H9 (cell line): ENCODE results near the gene PRTFDC1. TPM values are rescaled to one million over a fixed set of nuclear protein-coding genes. Genes with fewer than 3 reads are reported as not detected.

Experiments
- DNase-seq: peaks from one replicate; pipeline ENCODE4 v3.0.0-alpha.2; 2017
- H2AFZ ChIP-seq: one replicate; pipeline ENCODE4 v1.6.1; 2013; ENCODE audit warnings: mild to moderate bottlenecking, low read length, control low read depth, moderate library complexity
- H2AK5ac ChIP-seq: 2 replicates; pipeline ENCODE4 v1.6.1; 2013; ENCODE audit warnings: low read length, control low read depth, mixed read lengths; ENCODE audit not compliant: insufficient read length
- H2BK120ac ChIP-seq: one replicate; pipeline ENCODE4 v1.6.1; 2013; ENCODE audit warnings: low read depth, mild to moderate bottlenecking, low read length, control low read depth, inconsistent platforms; ENCODE audit not compliant: poor library complexity, severe bottlenecking
- H2BK12ac ChIP-seq: 2 replicates; pipeline ENCODE4 v1.6.1; 2013; ENCODE audit warnings: low read length, control low read depth, mixed read lengths, low read depth; ENCODE audit not compliant: insufficient read length
- H2BK15ac ChIP-seq: 2 replicates; pipeline ENCODE4 v1.6.1; 2013; ENCODE audit warnings: low read depth, low read length, control low read depth
- H2BK20ac ChIP-seq: one replicate; pipeline ENCODE4 v1.6.1; 2013; ENCODE audit warnings: low read depth, mild to moderate bottlenecking, low read length, control low read depth, inconsistent platforms; ENCODE audit not compliant: poor library complexity, severe bottlenecking
- H2BK5ac ChIP-seq: 2 replicates; pipeline ENCODE4 v1.6.1; 2013; ENCODE audit warnings: low read length, control low read depth, mixed read lengths; ENCODE audit not compliant: insufficient read length
- H3K14ac ChIP-seq: 2 replicates; pipeline ENCODE4 v1.6.1; 2013; ENCODE audit warnings: low read length, control low read depth; ENCODE audit not compliant: insufficient read depth
- H3K18ac ChIP-seq: 2 replicates; pipeline ENCODE4 v1.6.1; 2013; ENCODE audit warnings: low read depth, mild to moderate bottlenecking, mixed read lengths, low read length, control low read depth; ENCODE audit not compliant: insufficient read length
- H3K23ac ChIP-seq: 2 replicates; pipeline ENCODE4 v1.6.1; 2013; ENCODE audit warnings: low read length, control low read depth, mixed read lengths, low read depth; ENCODE audit not compliant: insufficient read length
- H3K23me2 ChIP-seq: 2 replicates; pipeline ENCODE4 v1.6.1; 2013; ENCODE audit warnings: low read depth, mild to moderate bottlenecking, mixed read lengths, low read length, control low read depth; ENCODE audit not compliant: insufficient read length, poor library complexity, severe bottlenecking
- H3K27ac ChIP-seq: 2 replicates; pipeline ENCODE4 v1.5.1; 2013; ENCODE audit warnings: low read length, control low read depth, mixed read lengths, low read depth; ENCODE audit not compliant: insufficient read length
- H3K27me3 ChIP-seq: 2 replicates; pipeline ENCODE4 v1.6.1; 2013; ENCODE audit warnings: low read length, control low read depth, inconsistent platforms; ENCODE audit not compliant: insufficient read depth
- H3K4ac ChIP-seq: 2 replicates; pipeline ENCODE4 v1.6.1; 2013; ENCODE audit warnings: low read depth, mild to moderate bottlenecking, control low read depth, inconsistent platforms, low read length, moderate library complexity
- H3K4me1 ChIP-seq: 2 replicates; pipeline ENCODE4 v1.6.1; 2013; ENCODE audit warnings: low read length, control low read depth, inconsistent platforms; ENCODE audit not compliant: insufficient read depth
- H3K4me2 ChIP-seq: 2 replicates; pipeline ENCODE4 v1.6.1; 2013; ENCODE audit warnings: low read length, control low read depth, mixed read lengths; ENCODE audit not compliant: insufficient read length, insufficient read depth
- H3K56ac ChIP-seq: 2 replicates; pipeline ENCODE4 v1.6.1; 2013; ENCODE audit warnings: low read depth, mild to moderate bottlenecking, mixed read lengths, low read length, control low read depth; ENCODE audit not compliant: insufficient read length
- H3K79me1 ChIP-seq: 2 replicates; pipeline ENCODE4 v1.6.1; 2013; ENCODE audit warnings: low read depth, mild to moderate bottlenecking, moderate library complexity, low read length, control low read depth, inconsistent platforms; ENCODE audit not compliant: insufficient read depth, poor library complexity, severe bottlenecking
- H3K79me2 ChIP-seq: 2 replicates; pipeline ENCODE4 v1.6.1; 2013; ENCODE audit warnings: low read length, control low read depth, inconsistent platforms; ENCODE audit not compliant: insufficient read depth
- H3K9ac ChIP-seq: 2 replicates; pipeline ENCODE4 v1.6.1; 2013; ENCODE audit warnings: low read length, control low read depth, mixed read lengths; ENCODE audit not compliant: insufficient read length; ENCODE audit errors: extremely low read depth
- H3K9me3 ChIP-seq: one replicate; pipeline ENCODE4 v1.6.1; 2013; ENCODE audit warnings: low read depth, low read length, inconsistent platforms; ENCODE audit not compliant: control insufficient read depth
- H3T11ph ChIP-seq: one replicate; pipeline ENCODE4 v1.6.1; 2013; ENCODE audit warnings: mild to moderate bottlenecking, low read length, control low read depth, inconsistent platforms
- H4K20me1 ChIP-seq: one replicate; pipeline ENCODE4 v1.6.1; 2013; ENCODE audit not compliant: control insufficient read depth, insufficient read length, insufficient read depth
- H4K5ac ChIP-seq: 2 replicates; pipeline ENCODE4 v1.6.1; 2013; ENCODE audit warnings: low read depth, mild to moderate bottlenecking, mixed read lengths, low read length, control low read depth; ENCODE audit not compliant: insufficient read length
- H4K8ac ChIP-seq: replicated peaks from 2 replicates; pipeline ENCODE4 v1.6.1; 2013; ENCODE audit warnings: low read length, control low read depth, mixed read lengths, low read depth; ENCODE audit not compliant: insufficient read length
- H4K91ac ChIP-seq: 2 replicates; pipeline ENCODE4 v1.6.1; 2013; ENCODE audit warnings: low read depth, mild to moderate bottlenecking, moderate library complexity, mixed read lengths, low read length, control low read depth; ENCODE audit not compliant: insufficient read length
- H3K27ac Mint-ChIP-seq, 3 experiments: 2 replicates in 2 of 3; 3 replicates in 1 of 3; pipeline ENCODE4 v1.8.0; 2020 to 2021; ENCODE audit warnings: mixed read lengths in 3 of 3, mild to moderate bottlenecking in 1 of 3, moderate library complexity in 1 of 3
- H3K27me3 Mint-ChIP-seq: 2 replicates; pipeline ENCODE4 v1.8.0; 2021; ENCODE audit warnings: low read depth, mild to moderate bottlenecking, moderate library complexity, mixed read lengths
- H3K36me3 Mint-ChIP-seq, 3 experiments: 2 replicates in 2 of 3; 3 replicates in 1 of 3; pipeline ENCODE4 v1.8.0; 2020 to 2021; ENCODE audit warnings: low read depth in 3 of 3, mixed read lengths in 3 of 3; ENCODE audit not compliant: insufficient read depth in 1 of 3
- H3K4me1 Mint-ChIP-seq, 2 experiments: 2 replicates each; pipeline ENCODE4 v1.8.0; 2020; ENCODE audit warnings: mixed read lengths in 2 of 2
- H3K4me3 Mint-ChIP-seq, 2 experiments: 2 replicates in 1 of 2; 3 replicates in 1 of 2; pipeline ENCODE4 v1.8.0; 2020 to 2021; ENCODE audit warnings: mild to moderate bottlenecking in 2 of 2, mixed read lengths in 2 of 2, moderate library complexity in 1 of 2
- H3K9me3 Mint-ChIP-seq, 2 experiments: 2 replicates in 1 of 2; 3 replicates in 1 of 2; pipeline ENCODE4 v1.8.0; 2020; ENCODE audit warnings: mild to moderate bottlenecking in 2 of 2, mixed read lengths in 2 of 2, moderate library complexity in 1 of 2
- WGBS: extraction: QIAGEN DNeasy Blood & Tissue Kit; methylation state at CpG from one replicate; pipeline ENCODE4 v1.1.7; 2013; ENCODE audit warnings: missing lambda C conversion rate, low lambda C conversion rate, mixed read lengths; ENCODE audit not compliant: insufficient read length; ENCODE audit errors: extremely low coverage; 5-methylcytosine and 5-hydroxymethylcytosine counted together
- total RNA-seq: library from RNA; stranded (reverse); gene quantifications from 2 replicates; pipeline ENCODE4 v1.2.1, GENCODE V29; 2021
- TF ChIP-seq, protein P1 (sequence below): fragments of 200-600 bp; sonication (generic); conservative IDR thresholded peaks from 3 replicates; pipeline ENCODE4 v1.8.0; 2021; ENCODE audit warnings: antibody characterized with exemption, mild to moderate bottlenecking

Gene PRTFDC1
- total RNA-seq, 1 experiment from 2014 or later, result 7.5 TPM

DNA sequence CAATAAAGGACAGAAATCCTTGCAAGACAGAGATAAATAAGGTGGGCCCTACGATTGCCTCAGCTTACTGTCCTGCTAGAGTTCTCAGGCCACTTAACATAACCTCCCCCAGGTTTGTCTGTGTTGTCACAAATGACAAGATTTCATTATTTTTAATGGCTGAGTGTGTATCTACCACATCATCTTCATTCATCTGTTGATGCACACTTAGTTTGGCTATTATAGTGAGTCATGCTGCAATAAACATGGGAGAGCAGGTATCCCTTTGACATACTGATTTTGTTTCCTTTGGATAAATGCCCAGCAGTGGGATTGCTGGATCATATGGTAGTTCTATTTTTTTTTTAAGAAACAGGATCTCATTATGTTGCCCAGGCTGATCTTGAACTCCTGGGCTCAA is 60.6 kb downstream of the PRTFDC1 start:
- Histone ChIP-seq H3K23ac (no peak overlapping the region), H3K27me3 (no peaks in the 10 kb centered on the region), H4K5ac (no peak overlapping the region), H3K9me3 (no peaks in the 10 kb centered on the region), H3K79me2 (no peaks in the 10 kb centered on the region), H2BK12ac (no peak overlapping the region), H4K8ac (no peak overlapping the region), H2BK20ac (no peak overlapping the region), H4K20me1 (no peaks in the 10 kb centered on the region), H3K23me2 (no peaks in the 10 kb centered on the region), H3K27ac (no peak overlapping the region), H3K56ac (no peak overlapping the region), H3K4me2 (no peak overlapping the region), H4K91ac (no peak overlapping the region), H3K18ac (no peak overlapping the region), H3K9ac (no peak overlapping the region), H3T11ph (no peak overlapping the region), H3K79me1 (no peaks in the 10 kb centered on the region), H2BK5ac (no peak overlapping the region), H3K14ac (no peak overlapping the region), H2BK120ac (no peak overlapping the region), H2BK15ac (no peak overlapping the region), H3K4ac (no peak overlapping the region), H3K4me1 (no peaks in the 10 kb centered on the region), H2AK5ac (no peak overlapping the region), H2AFZ (no peak overlapping the region)
- WGBS, result no CpG with 5 or more reads among the region's 1 CpG
- Mint-ChIP-seq H3K9me3 (no peaks in the 10 kb centered on the region), H3K27ac (no peak overlapping the region), H3K4me3 (no peak overlapping the region), H3K4me1 (peaks cover 3% of the 10 kb centered on the region in 2 experiments; a peak in 2 of 4 replicates), H3K27me3 (no peaks in the 10 kb centered on the region), H3K36me3 (no peaks in the 10 kb centered on the region)
- TF ChIP-seq, protein P1, sequence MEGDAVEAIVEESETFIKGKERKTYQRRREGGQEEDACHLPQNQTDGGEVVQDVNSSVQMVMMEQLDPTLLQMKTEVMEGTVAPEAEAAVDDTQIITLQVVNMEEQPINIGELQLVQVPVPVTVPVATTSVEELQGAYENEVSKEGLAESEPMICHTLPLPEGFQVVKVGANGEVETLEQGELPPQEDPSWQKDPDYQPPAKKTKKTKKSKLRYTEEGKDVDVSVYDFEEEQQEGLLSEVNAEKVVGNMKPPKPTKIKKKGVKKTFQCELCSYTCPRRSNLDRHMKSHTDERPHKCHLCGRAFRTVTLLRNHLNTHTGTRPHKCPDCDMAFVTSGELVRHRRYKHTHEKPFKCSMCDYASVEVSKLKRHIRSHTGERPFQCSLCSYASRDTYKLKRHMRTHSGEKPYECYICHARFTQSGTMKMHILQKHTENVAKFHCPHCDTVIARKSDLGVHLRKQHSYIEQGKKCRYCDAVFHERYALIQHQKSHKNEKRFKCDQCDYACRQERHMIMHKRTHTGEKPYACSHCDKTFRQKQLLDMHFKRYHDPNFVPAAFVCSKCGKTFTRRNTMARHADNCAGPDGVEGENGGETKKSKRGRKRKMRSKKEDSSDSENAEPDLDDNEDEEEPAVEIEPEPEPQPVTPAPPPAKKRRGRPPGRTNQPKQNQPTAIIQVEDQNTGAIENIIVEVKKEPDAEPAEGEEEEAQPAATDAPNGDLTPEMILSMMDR, result no peak
- DNase-seq, result no peak
